Upper lobe of left lung (tissue), 6 donors: ENCODE data around the gene KLHL30. TPM values are rescaled to one million over a fixed set of nuclear protein-coding genes. Genes with fewer than 3 reads are reported as not detected.
A peak's percentile ranks its signal among the peaks of the same experiment; 100 is the strongest.

ENCODE experiments used
- ATAC-seq, 2 donors: fragments of 200-7000 bp; cut with Tn5 transposase; one replicate each; pipeline ENCODE4 v1.9.1; 2022; ENCODE audit warnings: mild to moderate bottlenecking in 2 of 2, moderate library complexity in 2 of 2; ENCODE audit not compliant: low FRiP score in 2 of 2
- DNase-seq, 2 donors: peaks; one replicate each; pipeline ENCODE4 v3.0.0-alpha.2; 2019 to 2020
- H3K27ac ChIP-seq, 4 donors: fragments of 200-600 bp; sonication (generic); one replicate each; pipeline ENCODE4 v1.5.1; 2016 to 2019
- H3K27me3 ChIP-seq, 4 donors: fragments of 200-600 bp; sonication (generic); one replicate each; pipeline ENCODE4 v1.5.1; 2017 to 2019
- H3K36me3 ChIP-seq, 4 donors: fragments of 200-600 bp; sonication (generic); one replicate each; pipeline ENCODE4 v1.5.1; 2016 to 2019
- H3K4me1 ChIP-seq, 4 donors: fragments of 200-600 bp; sonication (generic); one replicate each; pipeline ENCODE4 v1.5.1; 2018 to 2019
- H3K4me3 ChIP-seq, 4 donors: fragments of 200-600 bp; sonication (generic); one replicate each; pipeline ENCODE4 v1.5.1; 2017 to 2019; ENCODE audit warnings: mild to moderate bottlenecking in 2 of 4, moderate library complexity in 1 of 4
- H3K9me3 ChIP-seq, 4 donors: fragments of 200-600 bp; sonication (generic); one replicate each; pipeline ENCODE4 v1.5.1; 2018 to 2019
- EP300 ChIP-seq, 4 donors: sonication (generic); formaldehyde crosslinking; IDR thresholded peaks; one replicate each; pipeline ENCODE4 v1.5.1; 2017; ENCODE audit warnings: antibody characterized with exemption in 4 of 4, control low read depth in 2 of 4
- POLR2A ChIP-seq, 4 donors: fragments of 450-650 bp; IDR thresholded peaks; one replicate each; pipeline ENCODE4 v1.5.1; 2016 to 2017; ENCODE audit warnings: antibody characterized with exemption in 4 of 4, mild to moderate bottlenecking in 2 of 4
- POLR2AphosphoS5 ChIP-seq, 2 donors: sonication (generic); formaldehyde crosslinking; IDR thresholded peaks; one replicate each; pipeline ENCODE4 v1.5.1; 2017; ENCODE audit warnings: antibody characterized with exemption in 2 of 2
- WGBS, 2 donors: methylation state at CpG; one replicate each; pipeline ENCODE4 v1.1.5; 2017 to 2018; 5-methylcytosine and 5-hydroxymethylcytosine counted together
- total RNA-seq, 6 donors: library from RNA; depleted of rRNA in 4 of 6; stranded (reverse); fragments of >200 nt in 4 of 6; gene quantifications; one replicate each; pipeline versions ENCODE4 v1.1.0 to v1.2.1, GENCODE V29; 2016 to 2021
- TF ChIP-seq, protein P1 (sequence below), 6 experiments: fragments of 450-650 bp in 4 of 6; fragments of 200-600 bp in 2 of 6; sonication (generic) in 2 of 6; IDR thresholded peaks; one replicate each; pipeline ENCODE4 v1.5.1; 2016 to 2019; ENCODE audit warnings: antibody characterized with exemption in 6 of 6
- donor health status: DM: no; HTN: no; CAD: no; lungs with moderate emphysema.
- donor health status: DM: no; HTN: yes; CAD: no; lungs with severe emphysema.

The KLHL30 gene
- total RNA-seq, 6 donors from 2014 or later = 0.30 to 1.3 (median 0.97) TPM; not detected in 2

DNA sequence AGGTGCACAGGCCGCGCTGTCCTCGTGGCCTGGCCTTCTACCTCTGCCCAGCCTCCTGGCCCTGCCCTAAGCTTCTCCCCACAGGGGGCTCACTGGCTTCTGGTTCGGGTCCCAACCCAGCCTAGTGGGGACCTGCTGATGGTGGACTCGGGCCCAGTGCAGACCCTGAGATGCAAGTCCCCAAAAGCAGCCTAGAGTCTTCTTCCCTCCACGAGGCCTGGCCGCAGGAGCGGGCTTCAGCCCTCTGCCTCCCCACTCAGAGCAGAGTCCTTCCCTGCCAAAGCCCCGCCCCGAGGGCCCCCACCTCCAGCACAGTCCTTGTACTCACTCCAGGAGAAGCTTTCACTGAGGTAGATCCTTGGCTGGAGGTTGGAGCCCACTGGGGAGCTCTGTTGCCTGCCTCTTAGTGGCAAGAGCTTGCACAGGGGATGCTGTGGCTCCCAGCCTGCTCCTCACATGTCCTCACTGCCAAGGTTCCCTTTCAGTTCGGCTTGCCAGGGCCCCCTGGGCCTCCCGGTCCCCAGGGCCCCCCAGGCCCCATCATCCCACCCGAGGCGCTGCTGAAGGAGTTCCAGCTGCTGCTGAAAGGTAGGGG lies 23.9 kb downstream of the KLHL30 start:
- H3K4me3 ChIP-seq = no peak overlapping the region
- ATAC-seq (no peak), DNase-seq (peak in 1 of 2 donors; percentile 69)
- H3K9me3 ChIP-seq = no peaks in the 10 kb centered on the region
- peaks cover 0 to 4% (median 0%) of the 10 kb centered on the region in 4 donors for H3K36me3 ChIP-seq
- H3K4me1 ChIP-seq = peaks cover 20 to 41% (median 23%) of the 10 kb centered on the region in 4 donors
- H3K27ac ChIP-seq = no peak overlapping the region
- peaks cover 0 to 39% (median 15%) of the 10 kb centered on the region in 4 donors for H3K27me3 ChIP-seq
- 85 to 92% methylated on average over 7 to 9 of the region's 14 CpGs for WGBS, 2 donors
- no peak for TF ChIP-seq POLR2A (IDR thresholded peaks at IDR 0.05)
- TF ChIP-seq, protein P1, sequence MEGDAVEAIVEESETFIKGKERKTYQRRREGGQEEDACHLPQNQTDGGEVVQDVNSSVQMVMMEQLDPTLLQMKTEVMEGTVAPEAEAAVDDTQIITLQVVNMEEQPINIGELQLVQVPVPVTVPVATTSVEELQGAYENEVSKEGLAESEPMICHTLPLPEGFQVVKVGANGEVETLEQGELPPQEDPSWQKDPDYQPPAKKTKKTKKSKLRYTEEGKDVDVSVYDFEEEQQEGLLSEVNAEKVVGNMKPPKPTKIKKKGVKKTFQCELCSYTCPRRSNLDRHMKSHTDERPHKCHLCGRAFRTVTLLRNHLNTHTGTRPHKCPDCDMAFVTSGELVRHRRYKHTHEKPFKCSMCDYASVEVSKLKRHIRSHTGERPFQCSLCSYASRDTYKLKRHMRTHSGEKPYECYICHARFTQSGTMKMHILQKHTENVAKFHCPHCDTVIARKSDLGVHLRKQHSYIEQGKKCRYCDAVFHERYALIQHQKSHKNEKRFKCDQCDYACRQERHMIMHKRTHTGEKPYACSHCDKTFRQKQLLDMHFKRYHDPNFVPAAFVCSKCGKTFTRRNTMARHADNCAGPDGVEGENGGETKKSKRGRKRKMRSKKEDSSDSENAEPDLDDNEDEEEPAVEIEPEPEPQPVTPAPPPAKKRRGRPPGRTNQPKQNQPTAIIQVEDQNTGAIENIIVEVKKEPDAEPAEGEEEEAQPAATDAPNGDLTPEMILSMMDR (IDR thresholded peaks at IDR 0.05) = no peak

DNA sequence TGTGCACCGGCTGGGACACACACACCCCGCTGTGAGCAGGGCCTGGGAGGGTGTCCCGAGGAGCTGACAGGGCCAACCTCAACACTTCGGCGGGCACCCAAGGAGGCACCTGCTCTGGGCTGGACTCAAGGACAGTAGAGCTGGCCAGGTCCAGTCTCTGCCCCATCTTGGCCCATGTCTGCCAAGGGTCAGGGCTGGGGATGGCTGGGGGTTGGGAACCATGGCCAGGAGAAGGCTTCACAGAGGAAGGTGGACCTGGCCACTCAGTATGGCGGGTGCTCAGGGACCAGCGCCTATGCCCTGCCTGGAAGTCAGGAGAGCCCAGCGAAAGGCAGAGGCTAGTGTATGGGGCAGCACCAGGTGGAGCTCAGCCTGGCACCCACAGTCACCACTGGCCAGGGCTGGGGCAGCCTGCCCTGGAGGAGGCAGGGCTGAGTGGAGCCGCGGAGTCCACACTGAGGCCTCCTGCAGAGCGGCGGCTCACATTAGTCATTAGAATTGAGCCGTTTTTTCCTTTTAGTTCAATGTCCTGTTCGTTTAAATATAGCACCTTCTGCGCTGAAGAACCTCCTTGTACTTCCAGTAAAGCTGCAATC lies 24.5 kb downstream of the KLHL30 start:
- H3K4me3 ChIP-seq = no peak overlapping the region
- TF ChIP-seq EP300 (IDR thresholded peaks at IDR 0.05) (no peak), POLR2AphosphoS5 (IDR thresholded peaks at IDR 0.05) (no peak), POLR2A (IDR thresholded peaks at IDR 0.05) (no peak)
- TF ChIP-seq, protein P1 (IDR thresholded peaks at IDR 0.05) = no peak
- ATAC-seq = no peak
- H3K27me3 ChIP-seq = peaks cover 0 to 39% (median 15%) of the 10 kb centered on the region in 4 donors
- WGBS, 2 donors = 63 to 70% methylated on average over 12 to 14 of the region's 15 CpGs
- H3K9me3 ChIP-seq = no peaks in the 10 kb centered on the region
- no peak overlapping the region for H3K27ac ChIP-seq
- peak in 1 of 2 donors; percentile 70 for DNase-seq
- peaks cover 20 to 41% (median 23%) of the 10 kb centered on the region in 4 donors for H3K4me1 ChIP-seq
- peaks cover 0 to 10% (median 3%) of the 10 kb centered on the region in 4 donors for H3K36me3 ChIP-seq

DNA sequence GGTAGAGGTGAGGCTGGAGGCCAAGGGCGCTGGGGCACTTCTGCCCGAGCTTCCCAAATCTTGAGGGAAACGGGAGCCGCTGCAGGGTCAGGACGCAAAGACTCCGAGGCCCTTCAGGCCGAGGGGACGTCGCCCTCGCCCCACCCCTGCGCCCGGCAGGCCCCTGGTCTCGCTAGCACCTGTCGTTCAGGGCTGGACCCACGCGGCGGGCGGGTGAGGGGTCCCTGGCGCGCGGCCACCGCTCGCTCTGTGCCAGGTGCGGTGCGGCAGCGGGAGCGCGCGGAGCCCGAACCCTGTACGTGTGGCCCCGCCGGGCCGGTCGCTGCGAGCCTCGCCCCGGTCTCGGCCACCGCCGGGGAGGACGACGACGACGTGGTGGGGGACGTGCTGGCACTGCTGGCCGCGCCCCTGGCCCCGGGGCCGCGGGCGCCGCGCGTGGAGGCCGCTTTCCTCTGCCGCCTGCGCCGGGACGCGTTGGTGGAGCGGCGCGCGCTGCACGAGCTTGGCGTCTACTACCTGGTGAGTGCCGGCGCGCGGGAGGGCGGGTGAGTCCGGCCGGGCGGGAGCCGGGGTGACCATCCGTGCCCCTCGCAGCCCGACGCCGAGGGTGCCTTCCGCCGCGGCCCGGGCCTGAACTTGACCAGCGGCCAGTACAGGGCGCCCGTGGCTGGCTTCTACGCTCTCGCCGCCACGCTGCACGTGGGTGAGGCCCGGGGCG lies 25.2 kb downstream of the KLHL30 start:
- peaks cover 0 to 34% (median 13%) of the 10 kb centered on the region in 4 donors for H3K27me3 ChIP-seq
- H3K36me3 ChIP-seq = peaks cover 0 to 16% (median 10%) of the 10 kb centered on the region in 4 donors
- H3K9me3 ChIP-seq = no peaks in the 10 kb centered on the region
- TF ChIP-seq EP300 (IDR thresholded peaks at IDR 0.05) (no peak), POLR2A (IDR thresholded peaks at IDR 0.05) (no peak), POLR2AphosphoS5 (IDR thresholded peaks at IDR 0.05) (no peak)
- TF ChIP-seq, protein P1 (IDR thresholded peaks at IDR 0.05) = no peak
- peaks cover 13 to 39% (median 18%) of the 10 kb centered on the region in 4 donors for H3K4me1 ChIP-seq
- WGBS, 2 donors = 7 to 14% methylated on average over 16 to 17 of the region's 95 CpGs
- peak in 1 of 2 donors; percentile 87 for DNase-seq
- no peak for ATAC-seq
- H3K4me3 ChIP-seq = peak overlapping the region in 3 of 4 donors; percentile 8 to 23 (median 16)
- H3K27ac ChIP-seq = no peak overlapping the region

DNA sequence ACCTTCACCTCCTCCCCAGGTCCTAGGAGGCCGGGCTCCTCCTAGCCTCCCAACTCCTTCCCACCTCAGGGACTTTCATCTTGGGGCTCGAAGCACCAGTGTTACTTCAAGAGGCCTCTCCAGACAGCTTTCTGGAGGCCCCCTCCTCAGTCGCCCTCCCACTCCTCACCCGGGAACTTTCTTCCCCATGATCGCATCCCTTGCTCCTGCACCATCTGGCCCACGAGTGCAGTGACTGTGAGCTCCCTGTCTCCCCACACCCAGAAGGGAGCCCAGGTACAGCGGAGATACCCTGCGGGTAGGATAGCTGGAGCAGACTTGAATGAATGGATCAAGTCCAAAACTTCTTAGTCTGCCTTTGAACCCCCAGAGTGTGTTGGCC lies 26.4 kb downstream of the KLHL30 start:
- Histone ChIP-seq H3K4me1 (peaks cover 12 to 36% (median 17%) of the 10 kb centered on the region in 4 donors), H3K4me3 (no peak overlapping the region), H3K9me3 (no peaks in the 10 kb centered on the region), H3K27me3 (peaks cover 0 to 22% (median 8%) of the 10 kb centered on the region in 4 donors), H3K27ac (no peak overlapping the region), H3K36me3 (peaks cover 0 to 21% (median 17%) of the 10 kb centered on the region in 4 donors)
- DNase-seq = peak in 1 of 2 donors; percentile 15
- 89 to 91% methylated on average over 8 of the region's 8 CpGs for WGBS, 2 donors
- TF ChIP-seq POLR2A (IDR thresholded peaks at IDR 0.05) (no peak), POLR2AphosphoS5 (IDR thresholded peaks at IDR 0.05) (no peak), EP300 (IDR thresholded peaks at IDR 0.05) (no peak)
- TF ChIP-seq, protein P1 (IDR thresholded peaks at IDR 0.05) = no peak
- ATAC-seq = no peak
